ENCODE results near the gene NMRAL1. TPM values are rescaled to one million over a fixed set of nuclear protein-coding genes. Genes with fewer than 3 reads are reported as not detected.

NMRAL1 gene
- total RNA-seq, 1 experiment from 2014 or later: 71.1 TPM

- no peak overlapping the region for H3K4me3 Mint-ChIP-seq (ENCODE audit: unreplicated experiment)
- no peaks in the 10 kb centered on the region for H3K4me1 Mint-ChIP-seq (ENCODE audit: low read depth, unreplicated experiment)
- H3K27ac Mint-ChIP-seq (ENCODE audit: unreplicated experiment): no peak overlapping the region
- Histone ChIP-seq H3K36me3 (ENCODE audit: control insufficient read depth, insufficient read depth, low read length) (peaks cover 2% of the 10 kb centered on the region), H3K27me3 (replicated peaks; ENCODE audit: control insufficient read depth, insufficient read depth, low read length) (no peaks in the 10 kb centered on the region), H3K4me1 (no peaks in the 10 kb centered on the region), H3K9me3 (no peaks in the 10 kb centered on the region), H3K4me3 (ENCODE audit: low read depth, low read length) (no peak overlapping the region)
- no TSS peak for BruUV-seq (replicated peaks)
- no peaks in the 10 kb centered on the region for H3K9me3 Mint-ChIP-seq (ENCODE audit: unreplicated experiment)
- no peaks in the 10 kb centered on the region for H3K27me3 Mint-ChIP-seq (ENCODE audit: insufficient read depth, unreplicated experiment)
- DNase-seq: no peak
- POLR2A ChIA-PET: no interaction called here
- intact Hi-C loops (cut with micrococcal nuclease; ENCODE audit: unreplicated experiment): no loop called here
- peaks cover 76% of the 10 kb centered on the region for H3K36me3 Mint-ChIP-seq (ENCODE audit: insufficient read depth, unreplicated experiment)
- TF ChIP-seq CTCF (IDR thresholded peaks at IDR 0.05; ENCODE audit: insufficient read depth in 1 of 2, low read depth in 1 of 2, low read length in 1 of 2, severe bottlenecking in 1 of 2, unreplicated experiment in 1 of 2): no peak
- CTCF ChIA-PET: no interaction called here
These were observed 31.2 kb downstream of the NMRAL1 start for GRCh38 chr16:4443271-4443670.

- Histone ChIP-seq H3K36me3 (ENCODE audit: control insufficient read depth, insufficient read depth, low read length) (peaks cover 2% of the 10 kb centered on the region), H3K27me3 (replicated peaks; ENCODE audit: control insufficient read depth, insufficient read depth, low read length) (no peaks in the 10 kb centered on the region), H3K4me3 (ENCODE audit: low read depth, low read length) (no peak overlapping the region), H3K4me1 (no peaks in the 10 kb centered on the region), H3K9me3 (no peaks in the 10 kb centered on the region)
- no peaks in the 10 kb centered on the region for H3K9me3 Mint-ChIP-seq (ENCODE audit: unreplicated experiment)
- DNase-seq: no peak
- ChIA-PET CTCF (no interaction called here), POLR2A (interaction anchor here (0.6 kb wide), 1 partner anchor 985 kb away, joined by 3 read pairs; no protein-coding TSS in a partner anchor)
- H3K27ac Mint-ChIP-seq (ENCODE audit: unreplicated experiment): no peak overlapping the region
- no peak for TF ChIP-seq CTCF (IDR thresholded peaks at IDR 0.05; ENCODE audit: insufficient read depth in 1 of 2, low read depth in 1 of 2, low read length in 1 of 2, severe bottlenecking in 1 of 2, unreplicated experiment in 1 of 2)
- peaks cover 76% of the 10 kb centered on the region for H3K36me3 Mint-ChIP-seq (ENCODE audit: insufficient read depth, unreplicated experiment)
- no peak overlapping the region for H3K4me3 Mint-ChIP-seq (ENCODE audit: unreplicated experiment)
- intact Hi-C loops (cut with micrococcal nuclease; ENCODE audit: unreplicated experiment): no loop called here
- BruUV-seq (replicated peaks): no TSS peak
- H3K27me3 Mint-ChIP-seq (ENCODE audit: insufficient read depth, unreplicated experiment): no peaks in the 10 kb centered on the region
- no peaks in the 10 kb centered on the region for H3K4me1 Mint-ChIP-seq (ENCODE audit: low read depth, unreplicated experiment)
These were observed 32.1 kb downstream of the NMRAL1 start for GRCh38 chr16:4442371-4442770.

- no peak for DNase-seq
- BruUV-seq (replicated peaks): no TSS peak
- Mint-ChIP-seq H3K27ac (ENCODE audit: unreplicated experiment) (no peak overlapping the region), H3K9me3 (ENCODE audit: unreplicated experiment) (no peaks in the 10 kb centered on the region), H3K36me3 (ENCODE audit: insufficient read depth, unreplicated experiment) (peaks cover 81% of the 10 kb centered on the region), H3K4me3 (ENCODE audit: unreplicated experiment) (no peak overlapping the region), H3K4me1 (ENCODE audit: low read depth, unreplicated experiment) (no peaks in the 10 kb centered on the region), H3K27me3 (ENCODE audit: insufficient read depth, unreplicated experiment) (no peaks in the 10 kb centered on the region)
- no peaks in the 10 kb centered on the region for H3K9me3 ChIP-seq
- ChIA-PET POLR2A (no interaction called here), CTCF (no interaction called here)
- TF ChIP-seq CTCF (IDR thresholded peaks at IDR 0.05; ENCODE audit: insufficient read depth in 1 of 2, low read depth in 1 of 2, low read length in 1 of 2, severe bottlenecking in 1 of 2, unreplicated experiment in 1 of 2): no peak
- H3K27me3 ChIP-seq (replicated peaks; ENCODE audit: control insufficient read depth, insufficient read depth, low read length): no peaks in the 10 kb centered on the region
- no peaks in the 10 kb centered on the region; the same call in 1 of the 2 replicates for H3K36me3 ChIP-seq (ENCODE audit: control insufficient read depth, insufficient read depth, low read length)
- intact Hi-C loops (cut with micrococcal nuclease; ENCODE audit: unreplicated experiment): no loop called here
- H3K4me1 ChIP-seq: no peaks in the 10 kb centered on the region
- H3K4me3 ChIP-seq (ENCODE audit: low read depth, low read length): no peak overlapping the region
These were observed 37.1 kb downstream of the NMRAL1 start for GRCh38 chr16:4437366-4437765.
